ENCODE results near the gene MPEG1. TPM values are rescaled to one million over a fixed set of nuclear protein-coding genes. Genes with fewer than 3 reads are reported as not detected.

The MPEG1 gene
- total RNA-seq, 1 donor from 2014 or later: not detected

DNA sequence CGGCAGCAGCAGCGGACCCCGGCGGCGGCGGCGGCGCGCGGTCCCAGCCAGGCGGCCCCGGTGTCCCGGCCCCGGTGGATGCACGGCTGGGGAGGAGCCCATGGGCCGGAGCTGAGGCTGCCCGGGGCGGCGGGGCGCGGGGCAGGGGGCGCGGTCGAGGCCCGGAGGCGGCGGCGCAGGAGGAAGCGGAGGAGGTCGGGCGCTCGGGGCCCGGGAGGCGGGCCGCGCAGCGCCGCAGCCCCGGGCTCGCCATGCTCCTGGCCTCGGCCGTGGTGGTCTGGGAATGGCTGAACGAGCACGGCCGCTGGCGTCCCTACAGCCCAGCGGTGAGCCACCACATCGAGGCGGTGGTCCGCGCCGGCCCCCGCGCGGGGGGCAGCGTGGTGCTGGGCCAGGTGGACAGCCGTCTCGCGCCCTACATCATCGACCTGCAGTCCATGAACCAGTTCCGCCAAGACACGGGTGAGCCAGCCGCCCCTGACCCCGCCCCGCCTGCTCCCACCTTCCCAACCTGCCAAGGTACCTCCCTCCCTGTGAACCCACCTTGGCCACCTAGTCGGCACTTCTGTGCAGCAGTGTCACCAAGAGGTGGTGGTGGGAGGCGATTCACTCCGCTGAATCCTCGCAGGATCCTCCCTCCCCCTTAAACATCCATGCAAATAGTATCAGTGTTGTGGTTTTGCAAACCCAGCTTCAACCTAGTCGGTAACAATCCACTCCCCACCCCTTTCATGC is 40.2 kb downstream of the MPEG1 start:
- intact Hi-C loops (cut with micrococcal nuclease): loop anchor here (5.0 to 10.0 kb wide), 3 partner anchors 380 to 640 kb away; partner anchors contain the start of genes MRPL16 and STX3

DNA sequence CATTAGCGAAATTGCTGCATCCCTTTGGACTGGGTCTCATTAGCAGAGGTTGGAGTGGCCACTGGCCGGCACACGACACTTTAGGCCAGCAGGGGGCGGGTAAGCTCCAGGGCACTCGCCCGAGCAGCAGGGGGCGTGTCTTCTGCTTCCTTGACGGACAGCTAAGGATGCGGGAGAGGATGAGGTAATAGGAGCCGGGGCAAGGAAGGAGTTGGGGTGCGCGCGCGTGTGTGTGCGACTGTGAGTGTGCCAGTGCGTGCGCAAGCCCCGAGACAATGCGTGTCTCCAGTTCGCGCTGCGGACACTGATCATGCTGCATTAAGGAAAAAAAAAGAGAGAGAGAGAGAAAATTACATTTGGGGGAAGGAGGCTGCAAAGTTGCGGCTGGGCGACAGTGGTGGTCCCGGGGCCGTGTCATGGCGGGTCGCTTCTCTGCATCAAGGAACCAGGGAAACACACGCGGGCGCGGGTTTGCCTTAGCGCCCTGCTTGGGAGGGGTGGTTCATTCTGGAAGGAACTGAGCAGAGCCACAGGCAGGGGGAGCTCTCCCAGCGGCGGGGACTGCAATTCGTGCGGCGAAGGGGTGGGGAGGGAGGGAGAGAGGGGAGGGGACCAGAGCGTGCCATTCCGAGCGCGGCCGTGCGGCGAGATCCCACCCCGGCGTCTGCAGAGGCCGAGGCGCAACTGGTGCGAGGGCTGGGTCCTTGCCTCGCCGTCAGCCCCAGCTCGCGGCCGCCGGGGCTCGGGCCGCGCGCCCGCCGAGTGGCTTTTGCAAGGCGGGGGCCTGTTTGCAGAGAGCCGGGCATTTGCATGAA is 41.0 kb downstream of the MPEG1 start, which contains the start of gene DTX4:
TSS of gene DTX4 (plus strand) at position 625 of the 815 bp plus-strand sequence. CDS start 464 bp downstream, outside the sequence.
- intact Hi-C loops (cut with micrococcal nuclease): loop anchor here (1.0 to 10.0 kb wide), 13 partner anchors 13 to 641 kb away; partner anchors contain the start of genes MRPL16 and STX3

DNA sequence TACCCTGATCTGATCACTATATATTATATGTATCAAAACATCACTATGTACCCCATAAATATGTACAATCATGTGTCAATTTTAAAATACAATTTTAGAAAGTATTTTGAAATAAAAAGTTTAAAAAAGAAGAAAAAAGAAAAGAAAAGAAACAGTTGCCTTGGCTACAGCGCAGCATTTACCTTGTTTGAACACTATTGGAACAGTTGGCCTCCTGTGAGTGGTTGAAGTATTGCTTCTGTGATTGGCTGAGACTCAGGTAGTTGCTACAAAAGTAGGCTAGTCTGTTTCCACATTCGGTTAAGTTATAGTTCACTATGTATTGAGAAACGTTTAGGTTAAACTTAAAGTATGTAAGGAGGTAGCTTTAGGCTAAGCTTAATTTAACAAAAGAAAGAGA is 48.7 kb downstream of the MPEG1 start:
- intact Hi-C loops (cut with micrococcal nuclease): no loop called here

Other genes with a start within 250 kb of the MPEG1 start
- gene GLYATL1B, start 126.6 kb downstream of the MPEG1 start, total RNA-seq: not detected in 2 replicates
- 63.3 and 63.7 TPM in 2 replicates for gene FAM111B, start 105.7 kb downstream of the MPEG1 start, total RNA-seq
- gene FAM111A, start 70.1 kb downstream of the MPEG1 start, total RNA-seq: 121 and 122 TPM in 2 replicates
- 0.12 and 0.15 TPM in 2 replicates for gene DTX4, start 40.8 kb downstream of the MPEG1 start, total RNA-seq
- gene OR5AN1, start 146.0 kb upstream of the MPEG1 start, total RNA-seq: not detected in 2 replicates
- gene OR5A2, start 213.5 kb upstream of the MPEG1 start, total RNA-seq: not detected in 2 replicates
- gene OR5A1, start 223.5 kb upstream of the MPEG1 start, total RNA-seq: not detected in 2 replicates
- gene OR4D6, start 244.0 kb upstream of the MPEG1 start, total RNA-seq: not detected in 2 replicates